Pons (tissue), 1 donor: ENCODE results near the gene L1CAM.

Source experiments
- DNase-seq: peaks from one replicate; pipeline ENCODE4 v3.0.0-alpha.2; 2016; ENCODE audit warnings: low spot score

L1CAM gene

DNA sequence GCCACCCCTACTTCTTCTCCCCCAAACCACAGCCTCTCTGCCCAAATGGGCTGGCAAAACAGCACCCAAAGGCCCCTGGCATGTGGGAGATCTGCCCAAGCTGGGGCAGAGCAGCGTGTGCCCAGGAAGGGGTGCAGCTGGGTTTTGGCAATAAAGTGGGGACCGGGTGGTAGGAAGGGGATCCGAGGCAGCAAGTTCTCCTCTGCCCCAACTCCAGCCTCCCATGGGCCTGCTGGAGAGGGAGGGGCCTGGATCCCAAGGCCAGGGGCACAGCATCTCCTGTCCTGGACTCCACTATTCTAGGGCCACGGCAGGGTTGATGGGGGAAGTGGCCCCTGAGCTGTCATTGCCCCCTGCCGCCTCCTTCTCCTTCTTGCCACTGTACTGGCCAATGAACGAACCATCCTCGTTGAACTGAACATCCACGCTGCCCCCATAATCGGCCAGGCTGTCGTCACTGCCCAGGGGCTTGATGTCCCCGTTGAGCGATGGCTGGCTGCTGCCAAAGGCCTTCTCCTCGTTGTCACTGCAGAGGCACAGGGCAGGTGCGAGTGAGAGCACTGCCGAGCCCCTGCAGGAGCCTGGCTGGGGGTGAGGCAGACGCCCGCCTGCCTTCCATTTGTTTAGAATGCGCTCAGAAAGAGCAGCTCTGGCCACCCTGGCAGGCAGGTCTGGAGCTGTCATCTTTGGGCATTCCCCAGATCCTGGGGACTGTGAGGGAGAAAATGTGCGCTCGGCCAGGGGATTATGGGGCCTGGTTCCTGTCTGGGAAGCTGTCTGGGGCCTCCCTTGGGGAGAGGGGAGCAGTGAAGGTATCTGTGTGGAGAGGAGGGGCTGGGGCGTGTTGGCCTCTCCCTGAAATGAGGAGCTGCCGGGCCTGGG is 23.4 kb downstream of the L1CAM start:
- DNase-seq: no peak

DNA sequence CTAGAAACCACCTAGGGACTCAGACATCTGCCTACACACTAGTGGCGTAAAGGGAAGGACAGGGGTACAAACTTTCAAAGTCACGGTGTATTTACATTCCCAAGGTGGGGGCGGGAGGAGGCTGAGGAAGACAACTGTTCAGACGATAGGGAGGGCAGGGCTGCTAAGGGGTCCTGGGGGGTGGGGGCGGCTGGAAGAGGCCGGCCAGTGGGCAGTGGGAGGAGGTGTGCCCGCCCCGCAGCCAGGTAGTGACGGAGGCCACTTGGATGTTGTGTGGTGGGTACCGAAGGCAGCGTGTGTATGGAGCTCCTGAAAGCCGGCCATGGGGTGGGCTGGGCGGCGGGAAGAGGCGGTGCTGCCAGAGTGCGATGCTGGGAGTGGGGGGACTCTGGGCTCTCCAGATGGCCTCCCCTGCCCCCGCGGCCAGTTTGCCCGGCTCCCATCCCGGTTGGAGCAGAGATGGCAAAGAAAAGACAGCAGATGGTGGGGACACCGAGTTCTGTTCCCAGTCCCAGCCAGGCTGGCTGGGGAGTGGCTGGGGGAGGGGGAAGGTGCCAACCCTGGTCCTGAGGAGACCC is 24.2 kb downstream of the L1CAM start:
- no peak for DNase-seq

DNA sequence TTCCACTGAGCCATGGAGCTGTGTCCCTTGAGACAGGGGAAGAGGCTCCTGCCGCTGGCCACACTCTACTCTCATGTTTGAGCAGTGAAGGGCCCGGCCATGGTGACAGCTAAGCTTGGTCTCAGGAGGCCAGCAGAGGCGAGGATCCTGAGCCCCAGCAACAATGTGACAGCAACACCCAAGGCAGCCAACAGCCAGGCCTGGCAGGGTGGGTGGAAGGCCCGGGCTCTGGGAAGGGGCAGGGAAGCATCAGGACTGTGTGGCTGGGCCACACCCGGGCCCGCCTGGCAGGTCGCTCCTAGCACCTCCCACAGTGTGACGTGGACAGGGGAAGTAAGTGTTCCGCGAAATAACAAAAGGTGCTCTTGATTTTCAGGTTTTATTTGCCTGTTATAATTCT is 24.8 kb downstream of the L1CAM start:
- DNase-seq: no peak

DNA sequence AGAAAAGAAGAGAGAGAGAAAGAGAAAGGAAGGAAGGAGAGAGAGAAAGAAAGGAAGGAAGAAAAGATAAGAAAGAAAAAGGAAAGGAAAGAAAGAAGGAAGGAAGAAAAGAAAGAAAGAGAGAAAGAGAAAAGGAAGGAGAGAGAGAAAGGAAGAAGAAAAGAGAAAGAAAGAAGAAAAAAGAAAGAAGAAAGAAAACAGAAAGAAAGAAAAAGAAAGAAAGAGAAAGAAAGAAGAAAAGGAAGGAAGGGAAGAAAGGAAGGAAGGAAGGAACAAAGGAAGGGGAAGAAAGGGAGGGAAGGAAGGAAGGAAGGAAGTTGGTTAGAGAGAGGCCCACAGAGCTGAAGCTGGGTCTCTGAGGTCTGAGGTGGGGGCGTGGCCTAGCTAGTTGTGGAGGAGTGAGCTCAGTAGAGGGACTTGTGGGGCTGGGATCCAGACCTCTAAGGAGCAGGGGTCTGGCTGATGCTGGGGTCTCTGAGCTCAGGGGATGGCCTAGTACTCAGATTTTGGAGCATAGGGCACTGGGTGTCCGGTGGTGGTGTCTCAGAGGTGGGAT is 28.5 kb downstream of the L1CAM start:
- DNase-seq: no peak

DNA sequence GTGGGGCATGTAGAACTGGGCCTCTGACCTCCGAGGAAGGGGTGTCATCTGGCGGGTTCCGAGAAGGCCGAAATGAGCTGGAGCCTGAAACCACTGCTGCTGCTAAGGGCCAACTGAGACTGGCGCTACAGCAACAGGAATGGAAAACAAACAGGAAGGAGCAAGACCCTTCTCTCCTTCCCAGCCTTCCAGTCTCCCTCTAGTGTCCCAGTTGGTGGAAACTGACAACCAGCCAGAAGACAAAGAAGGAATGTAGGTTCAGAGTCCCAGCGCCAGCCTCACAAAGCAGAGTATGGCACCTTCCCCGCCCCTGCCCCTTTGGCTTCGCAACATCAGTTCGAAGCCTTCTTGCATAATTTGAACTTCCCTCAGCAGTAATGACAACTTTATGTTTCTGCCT is 31.3 kb downstream of the L1CAM start:
- DNase-seq: no peak

DNA sequence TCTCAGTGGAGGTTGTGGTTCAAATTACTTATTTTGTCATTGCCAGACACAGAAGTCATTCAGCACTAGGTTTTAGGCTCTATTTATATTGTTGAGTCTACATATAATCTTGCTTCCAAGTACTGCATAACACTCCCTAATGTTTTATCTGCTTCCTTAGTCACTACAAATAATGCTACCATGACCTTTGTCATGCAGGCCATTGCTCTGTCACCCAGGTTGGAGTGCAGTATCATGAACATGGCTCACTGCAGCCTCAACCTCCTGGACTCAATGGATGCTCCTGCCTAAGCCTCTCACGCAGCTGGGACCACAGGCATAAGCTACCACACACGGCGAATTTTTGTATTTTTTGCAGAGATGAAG is 32.1 kb downstream of the L1CAM start:
- no peak for DNase-seq

- DNase-seq: no peak
These were observed 32.6 kb downstream of the L1CAM start for GRCh38 chrX:153853180-153853901.

- DNase-seq: no peak
These were observed 34.0 kb downstream of the L1CAM start for GRCh38 chrX:153851981-153852380.

DNA sequence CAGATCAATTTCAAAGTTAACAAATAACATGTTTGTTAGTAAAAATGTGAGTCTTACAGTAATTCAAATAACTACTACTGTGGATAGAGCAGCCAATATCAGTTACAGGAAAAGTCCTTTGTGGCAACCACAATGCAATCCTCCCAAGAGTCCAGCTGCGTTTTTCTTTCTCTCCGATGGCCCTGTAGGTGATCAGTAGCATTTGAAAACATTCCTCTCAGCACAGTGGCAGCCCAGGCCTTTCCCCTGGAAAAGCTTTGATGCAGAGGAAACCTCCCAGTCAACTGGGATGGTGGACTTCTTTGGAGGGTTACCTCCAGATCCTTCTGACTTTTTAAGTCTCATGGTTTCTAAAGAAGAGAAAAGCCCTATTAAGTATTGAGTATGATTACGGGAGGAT is 37.6 kb downstream of the L1CAM start:
- DNase-seq: no peak

DNA sequence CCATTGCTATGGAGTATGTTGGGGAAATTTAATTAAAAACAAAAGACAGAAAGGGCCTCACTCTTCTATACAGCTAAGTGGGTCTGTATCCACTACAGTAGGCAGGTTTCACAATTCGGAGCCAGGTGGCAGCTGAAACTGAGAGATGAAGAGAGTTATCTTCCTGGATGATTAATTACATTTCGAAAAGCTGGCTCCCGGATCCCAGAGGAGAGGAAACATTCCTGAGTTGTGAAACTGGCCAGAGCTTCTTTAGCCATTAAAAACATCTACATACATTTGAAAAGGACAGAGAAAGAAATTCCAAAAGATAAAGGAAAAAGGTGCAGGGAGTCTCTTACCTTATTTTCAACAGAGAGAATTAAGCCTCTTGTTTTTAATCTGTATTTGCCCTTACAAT is 40.1 kb downstream of the L1CAM start:
- DNase-seq: no peak

DNA sequence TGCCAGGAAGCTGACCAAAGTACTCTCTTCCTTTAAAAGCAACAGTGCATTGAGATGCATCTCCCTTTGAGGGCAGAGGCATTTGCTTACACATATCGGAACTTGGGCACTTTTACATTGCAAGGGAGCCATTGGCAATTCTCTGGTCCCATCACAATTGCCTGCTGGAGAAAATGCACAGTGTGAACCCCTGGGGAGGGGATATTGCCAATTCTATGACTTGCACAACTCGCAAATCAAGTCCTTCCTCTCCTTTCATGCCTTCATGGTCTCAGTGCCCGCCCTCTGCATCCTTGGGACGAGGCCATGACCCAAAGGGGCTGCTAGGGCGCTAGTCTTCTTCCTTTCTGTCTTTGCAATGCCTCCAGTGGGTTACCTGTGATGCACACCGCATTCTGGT is 40.8 kb downstream of the L1CAM start:
- no peak for DNase-seq

- DNase-seq: no peak
These were observed 41.4 kb downstream of the L1CAM start for GRCh38 chrX:153844509-153845082.

DNA sequence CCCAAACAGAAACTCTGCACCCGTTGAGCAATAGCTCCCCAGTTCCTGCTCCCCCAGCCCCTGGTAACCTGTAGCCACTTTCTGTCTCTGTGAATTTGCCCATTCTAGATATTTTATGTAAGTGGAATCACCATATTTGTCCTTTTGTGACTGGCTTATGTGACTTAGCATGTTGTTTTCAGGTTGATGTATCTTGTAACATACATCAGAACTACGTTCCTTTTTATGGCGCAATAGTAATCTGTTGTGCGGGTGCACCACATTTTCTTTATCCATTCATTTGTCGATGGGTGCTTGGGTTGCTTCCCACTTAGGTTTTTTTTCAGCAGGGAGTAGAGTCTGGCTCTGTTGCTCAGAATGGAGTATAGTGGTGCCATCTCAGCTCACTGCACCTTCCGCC is 49.1 kb downstream of the L1CAM start:
- no peak for DNase-seq

- DNase-seq: no peak
These were observed 53.2 kb downstream of the L1CAM start for GRCh38 chrX:153832728-153833127.

- no peak for DNase-seq
These were observed 54.4 kb downstream of the L1CAM start for GRCh38 chrX:153831429-153832150.

DNA sequence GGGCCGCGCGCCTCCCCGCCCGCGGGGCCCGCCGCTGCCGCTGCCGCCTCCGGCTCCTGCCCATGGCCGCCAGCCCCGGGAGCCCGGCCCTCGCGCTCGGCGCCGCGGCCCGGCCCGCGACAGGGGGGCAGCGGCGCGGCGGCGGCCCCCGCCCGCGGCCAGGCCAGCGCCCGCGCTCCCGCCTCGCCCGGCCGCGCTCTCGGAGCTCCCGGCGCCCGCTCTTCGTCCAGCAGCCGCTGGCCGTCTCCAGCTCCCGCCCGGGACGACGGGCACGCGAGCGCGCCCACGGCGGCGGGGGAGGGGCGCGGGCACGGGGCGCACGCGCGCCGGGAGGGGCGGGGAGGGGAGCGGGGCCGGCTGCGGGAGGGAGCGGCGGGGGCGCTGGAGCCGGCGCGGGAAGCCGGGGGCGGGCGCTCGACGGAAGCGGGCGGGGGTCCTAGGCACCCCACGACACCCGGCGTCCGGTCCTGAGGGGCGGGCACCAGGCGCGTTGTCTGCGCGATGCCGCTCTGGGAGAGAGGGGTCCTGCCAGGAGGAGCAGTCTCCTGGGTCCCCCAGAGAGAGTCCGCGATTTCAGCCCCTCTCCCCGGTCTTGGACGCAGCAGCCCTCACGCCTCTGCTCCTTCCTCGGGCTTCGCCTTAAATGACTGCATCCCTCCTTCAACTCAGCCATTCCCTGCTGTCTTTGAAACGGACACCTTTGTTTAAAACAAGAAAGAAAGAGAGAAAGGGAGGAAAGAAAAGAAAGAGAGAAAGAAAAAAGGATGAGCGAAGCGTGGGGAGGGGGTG is 55.1 kb downstream of the L1CAM start:
- no peak for DNase-seq

GRCh38 chrX:153829799-153830639 is 56.0 kb downstream of the L1CAM start, which contains the start of gene PDZD4:
Gene PDZD4 (minus strand): TSS chrX:153830544. CDS start chrX:153830298, 246 bp downstream.
- no peak for DNase-seq

DNA sequence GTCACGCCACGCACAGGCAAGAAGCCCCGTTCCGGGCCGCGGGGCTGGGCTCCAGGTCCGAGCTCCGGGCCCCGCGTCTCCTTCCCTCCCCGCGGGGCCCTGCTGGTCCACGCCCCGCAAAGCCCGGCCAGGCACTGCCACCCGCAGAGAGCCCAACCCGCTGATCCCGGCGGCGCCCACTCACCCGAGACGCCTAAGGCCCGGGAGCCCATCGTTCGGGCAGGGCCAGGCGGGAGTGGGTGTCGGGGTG is 56.5 kb downstream of the L1CAM start:
- no peak for DNase-seq

- no peak for DNase-seq
These were observed 57.0 kb downstream of the L1CAM start for GRCh38 chrX:153828723-153829548.
